GM12872 (cell line): ENCODE results near the gene RPL13A.

Source experiments
- CTCF ChIP-seq: IDR thresholded peaks from 3 replicates; pipeline ENCODE4 v1.5.1; 2011; ENCODE audit warnings: low read depth, mild to moderate bottlenecking, low read length, moderate library complexity; ENCODE audit not compliant: insufficient read depth

The RPL13A gene

GRCh38 chr19:49507803-49508494, 20.5 kb downstream of the RPL13A start:
- TF ChIP-seq CTCF, result no peak

GRCh38 chr19:49512970-49513745, 25.8 kb downstream of the RPL13A start:
- no peak for TF ChIP-seq CTCF

GRCh38 chr19:49513746-49514118, 26.3 kb downstream of the RPL13A start:
- no peak for TF ChIP-seq CTCF

- TF ChIP-seq CTCF, result no peak
Observed at GRCh38 chr19:49514151-49514550, 26.7 kb downstream of the RPL13A start.

GRCh38 chr19:49515767-49516166, 28.4 kb downstream of the RPL13A start:
- TF ChIP-seq CTCF, result no peak

- no peak for TF ChIP-seq CTCF
Observed at GRCh38 chr19:49518033-49518432, 30.6 kb downstream of the RPL13A start.

- TF ChIP-seq CTCF, result no peak
Observed at GRCh38 chr19:49520705-49521319, 33.4 kb downstream of the RPL13A start.
